Measurements from ENCODE around the gene RAB40C. TPM values are rescaled to one million over a fixed set of nuclear protein-coding genes. Genes with fewer than 3 reads are reported as not detected.

RAB40C gene
- total and polyA plus RNA-seq, 2 experiments from 2014 or later: 30.2 to 32.7 TPM

- Histone ChIP-seq H3K4me2 (no peak overlapping the region), H3K36me3 (replicated peaks; ENCODE audit: insufficient read depth, low read depth) (no peaks in the 10 kb centered on the region), H3K79me2 (peaks cover 49% of the 10 kb centered on the region), H3K9me3 (ENCODE audit: low read depth) (no peaks in the 10 kb centered on the region), H3K9me2 (replicated peaks; ENCODE audit: insufficient read depth) (no peaks in the 10 kb centered on the region), H4K20me1 (ENCODE audit: insufficient read depth, poor library complexity, severe bottlenecking) (peaks cover 14% of the 10 kb centered on the region), H3K4me1 (ENCODE audit: insufficient read depth) (peaks cover 7% of the 10 kb centered on the region), H3K27me3 (no peaks in the 10 kb centered on the region), H2AFZ (no peak overlapping the region), H3K4me3 (no peak overlapping the region), H3K27ac (no peak overlapping the region)
- no peak for TF ChIP-seq EZH2 (IDR thresholded peaks at IDR 0.05; ENCODE audit: borderline replicate concordance)
- TF ChIP-seq EZH2phosphoT487 (IDR thresholded peaks at IDR 0.05; ENCODE audit: low read depth, severe bottlenecking, unreplicated experiment): no peak
- TF ChIP-seq, protein P1, sequence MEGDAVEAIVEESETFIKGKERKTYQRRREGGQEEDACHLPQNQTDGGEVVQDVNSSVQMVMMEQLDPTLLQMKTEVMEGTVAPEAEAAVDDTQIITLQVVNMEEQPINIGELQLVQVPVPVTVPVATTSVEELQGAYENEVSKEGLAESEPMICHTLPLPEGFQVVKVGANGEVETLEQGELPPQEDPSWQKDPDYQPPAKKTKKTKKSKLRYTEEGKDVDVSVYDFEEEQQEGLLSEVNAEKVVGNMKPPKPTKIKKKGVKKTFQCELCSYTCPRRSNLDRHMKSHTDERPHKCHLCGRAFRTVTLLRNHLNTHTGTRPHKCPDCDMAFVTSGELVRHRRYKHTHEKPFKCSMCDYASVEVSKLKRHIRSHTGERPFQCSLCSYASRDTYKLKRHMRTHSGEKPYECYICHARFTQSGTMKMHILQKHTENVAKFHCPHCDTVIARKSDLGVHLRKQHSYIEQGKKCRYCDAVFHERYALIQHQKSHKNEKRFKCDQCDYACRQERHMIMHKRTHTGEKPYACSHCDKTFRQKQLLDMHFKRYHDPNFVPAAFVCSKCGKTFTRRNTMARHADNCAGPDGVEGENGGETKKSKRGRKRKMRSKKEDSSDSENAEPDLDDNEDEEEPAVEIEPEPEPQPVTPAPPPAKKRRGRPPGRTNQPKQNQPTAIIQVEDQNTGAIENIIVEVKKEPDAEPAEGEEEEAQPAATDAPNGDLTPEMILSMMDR (IDR thresholded peaks at IDR 0.05; ENCODE audit: poor library complexity): no peak
- DNase-seq (ENCODE audit: low spot score): no peak
- WGBS (ENCODE audit: low lambda C conversion rate, missing lambda C conversion rate): 95% methylated on average over 16 of the region's 46 CpGs
Observed at GRCh38 chr16:544517-544916, 45.3 kb upstream of the RAB40C start.

GRCh38 chr16:546909-547770 is 42.7 kb upstream of the RAB40C start:
- no peaks in the 10 kb centered on the region for H3K9me2 ChIP-seq (replicated peaks; ENCODE audit: insufficient read depth)
- H3K4me1 ChIP-seq (ENCODE audit: insufficient read depth): peaks cover 7% of the 10 kb centered on the region
- no peaks in the 10 kb centered on the region for H3K36me3 ChIP-seq (replicated peaks; ENCODE audit: insufficient read depth, low read depth)
- TF ChIP-seq, protein P1 (IDR thresholded peaks at IDR 0.05; ENCODE audit: poor library complexity): peak; percentile 45
- no peak for TF ChIP-seq EZH2phosphoT487 (IDR thresholded peaks at IDR 0.05; ENCODE audit: low read depth, severe bottlenecking, unreplicated experiment)
- H3K4me2 ChIP-seq: no peak overlapping the region
- H2AFZ ChIP-seq: no peak overlapping the region
- no peak overlapping the region for H3K4me3 ChIP-seq
- H4K20me1 ChIP-seq (ENCODE audit: insufficient read depth, poor library complexity, severe bottlenecking): peaks cover 8% of the 10 kb centered on the region
- no peaks in the 10 kb centered on the region for H3K9me3 ChIP-seq (ENCODE audit: low read depth)
- H3K27me3 ChIP-seq: no peaks in the 10 kb centered on the region
- no peak overlapping the region for H3K27ac ChIP-seq
- 81% methylated on average over 48 of the region's 60 CpGs for WGBS (ENCODE audit: low lambda C conversion rate, missing lambda C conversion rate)
- DNase-seq (ENCODE audit: low spot score): peak; percentile 72
- H3K79me2 ChIP-seq: peaks cover 28% of the 10 kb centered on the region

GRCh38 chr16:548586-548985 is 41.3 kb upstream of the RAB40C start:
- H3K4me3 ChIP-seq: no peak overlapping the region
- WGBS (ENCODE audit: low lambda C conversion rate, missing lambda C conversion rate): 96% methylated on average over 21 of the region's 21 CpGs
- no peak overlapping the region for H3K27ac ChIP-seq
- TF ChIP-seq EZH2phosphoT487 (IDR thresholded peaks at IDR 0.05; ENCODE audit: low read depth, severe bottlenecking, unreplicated experiment) (no peak), EZH2 (IDR thresholded peaks at IDR 0.05; ENCODE audit: borderline replicate concordance) (no peak)
- TF ChIP-seq, protein P1 (IDR thresholded peaks at IDR 0.05; ENCODE audit: poor library complexity): no peak
- H3K36me3 ChIP-seq (replicated peaks; ENCODE audit: insufficient read depth, low read depth): no peaks in the 10 kb centered on the region
- no peak for DNase-seq (ENCODE audit: low spot score)
- no peaks in the 10 kb centered on the region for H3K9me3 ChIP-seq (ENCODE audit: low read depth)
- H3K27me3 ChIP-seq: no peaks in the 10 kb centered on the region
- H4K20me1 ChIP-seq (ENCODE audit: insufficient read depth, poor library complexity, severe bottlenecking): peaks cover 5% of the 10 kb centered on the region
- H3K9me2 ChIP-seq (replicated peaks; ENCODE audit: insufficient read depth): no peaks in the 10 kb centered on the region
- H3K4me2 ChIP-seq: no peak overlapping the region
- peaks cover 5% of the 10 kb centered on the region for H3K4me1 ChIP-seq (ENCODE audit: insufficient read depth)
- H2AFZ ChIP-seq: no peak overlapping the region
- peaks cover 18% of the 10 kb centered on the region for H3K79me2 ChIP-seq

Measured in hepatocyte (in vitro differentiated cells).